ENCODE measurements around the gene MEF2A.

MEF2A gene

GRCh38 chr15:99574048-99574447, 8.3 kb downstream of the MEF2A start:
- Histone ChIP-seq H3K9ac (ENCODE audit: low read depth, low read length) (no peak overlapping the region), H3K79me2 (ENCODE audit: insufficient read depth, low read length) (peaks cover 100% of the 10 kb centered on the region), H4K20me1 (ENCODE audit: insufficient read depth, low read length) (peaks cover 42% of the 10 kb centered on the region; the same call in 1 of the 2 replicates), H3K9me3 (ENCODE audit: insufficient read depth, low read length, severe bottlenecking) (no peaks in the 10 kb centered on the region), H3K4me2 (ENCODE audit: insufficient read depth, low read length) (no peak overlapping the region), H3K36me3 (ENCODE audit: insufficient read depth, low read length) (no peaks in the 10 kb centered on the region), H3K27ac (ENCODE audit: low read length) (no peak overlapping the region), H3K27me3 (ENCODE audit: insufficient read depth, low read length, poor library complexity) (no peaks in the 10 kb centered on the region), H3K4me3 (ENCODE audit: low read depth in 1 of 2, low read length in 2 of 2) (no peak overlapping the region), H2AFZ (ENCODE audit: low read depth, low read length) (no peak overlapping the region), H3K4me1 (ENCODE audit: insufficient read depth, low read length) (peaks cover 3% of the 10 kb centered on the region; the same call in 1 of the 2 replicates)
- TF ChIP-seq, protein P1, sequence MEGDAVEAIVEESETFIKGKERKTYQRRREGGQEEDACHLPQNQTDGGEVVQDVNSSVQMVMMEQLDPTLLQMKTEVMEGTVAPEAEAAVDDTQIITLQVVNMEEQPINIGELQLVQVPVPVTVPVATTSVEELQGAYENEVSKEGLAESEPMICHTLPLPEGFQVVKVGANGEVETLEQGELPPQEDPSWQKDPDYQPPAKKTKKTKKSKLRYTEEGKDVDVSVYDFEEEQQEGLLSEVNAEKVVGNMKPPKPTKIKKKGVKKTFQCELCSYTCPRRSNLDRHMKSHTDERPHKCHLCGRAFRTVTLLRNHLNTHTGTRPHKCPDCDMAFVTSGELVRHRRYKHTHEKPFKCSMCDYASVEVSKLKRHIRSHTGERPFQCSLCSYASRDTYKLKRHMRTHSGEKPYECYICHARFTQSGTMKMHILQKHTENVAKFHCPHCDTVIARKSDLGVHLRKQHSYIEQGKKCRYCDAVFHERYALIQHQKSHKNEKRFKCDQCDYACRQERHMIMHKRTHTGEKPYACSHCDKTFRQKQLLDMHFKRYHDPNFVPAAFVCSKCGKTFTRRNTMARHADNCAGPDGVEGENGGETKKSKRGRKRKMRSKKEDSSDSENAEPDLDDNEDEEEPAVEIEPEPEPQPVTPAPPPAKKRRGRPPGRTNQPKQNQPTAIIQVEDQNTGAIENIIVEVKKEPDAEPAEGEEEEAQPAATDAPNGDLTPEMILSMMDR (IDR thresholded peaks at IDR 0.05; ENCODE audit: borderline replicate concordance, extremely low read depth, low read length, poor library complexity, severe bottlenecking), result no peak
- no peak for TF ChIP-seq EZH2 (IDR thresholded peaks at IDR 0.05; ENCODE audit: borderline replicate concordance, low read depth, low read length, severe bottlenecking)
- ATAC-seq (ENCODE audit: insufficient read depth, low read depth) (no peak), DNase-seq (no peak)

DNA sequence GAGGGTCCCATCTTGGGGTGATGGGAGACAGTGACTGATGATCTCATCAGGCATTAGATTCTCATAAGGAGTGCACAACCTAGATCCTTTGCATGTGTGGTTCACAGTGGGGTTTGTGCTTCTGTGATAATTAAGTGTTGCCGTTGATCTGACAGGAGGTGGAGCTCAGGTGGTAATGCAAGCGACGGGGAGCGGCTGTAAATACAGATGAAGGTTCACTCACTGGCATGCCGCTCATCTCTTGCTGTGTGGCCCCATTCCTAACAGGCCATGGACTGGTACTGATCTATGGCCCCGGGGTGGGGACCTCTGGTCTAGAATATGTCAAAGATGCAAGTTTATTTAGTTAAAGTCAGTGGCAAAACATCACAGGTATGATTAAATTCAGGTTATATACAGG, 8.7 kb downstream of the MEF2A start:
- ATAC-seq (ENCODE audit: insufficient read depth, low read depth), result no peak
- H3K36me3 ChIP-seq (ENCODE audit: insufficient read depth, low read length), result no peaks in the 10 kb centered on the region
- H3K4me3 ChIP-seq (ENCODE audit: low read depth in 1 of 2, low read length in 2 of 2), result no peak overlapping the region
- no peak for DNase-seq
- H3K9me3 ChIP-seq (ENCODE audit: insufficient read depth, low read length, severe bottlenecking), result no peaks in the 10 kb centered on the region
- no peak for TF ChIP-seq EZH2 (IDR thresholded peaks at IDR 0.05; ENCODE audit: borderline replicate concordance, low read depth, low read length, severe bottlenecking)
- TF ChIP-seq, protein P1 (IDR thresholded peaks at IDR 0.05; ENCODE audit: borderline replicate concordance, extremely low read depth, low read length, poor library complexity, severe bottlenecking), result no peak
- H2AFZ ChIP-seq (ENCODE audit: low read depth, low read length), result no peak overlapping the region
- no peak overlapping the region for H3K4me2 ChIP-seq (ENCODE audit: insufficient read depth, low read length)
- peaks cover 100% of the 10 kb centered on the region for H3K79me2 ChIP-seq (ENCODE audit: insufficient read depth, low read length)
- H3K27ac ChIP-seq (ENCODE audit: low read length), result no peak overlapping the region
- H3K27me3 ChIP-seq (ENCODE audit: insufficient read depth, low read length, poor library complexity), result no peaks in the 10 kb centered on the region
- no peak overlapping the region for H3K9ac ChIP-seq (ENCODE audit: low read depth, low read length)
- no peaks in the 10 kb centered on the region for H3K4me1 ChIP-seq (ENCODE audit: insufficient read depth, low read length)
- peaks cover 40% of the 10 kb centered on the region; the same call in 1 of the 2 replicates for H4K20me1 ChIP-seq (ENCODE audit: insufficient read depth, low read length)

DNA sequence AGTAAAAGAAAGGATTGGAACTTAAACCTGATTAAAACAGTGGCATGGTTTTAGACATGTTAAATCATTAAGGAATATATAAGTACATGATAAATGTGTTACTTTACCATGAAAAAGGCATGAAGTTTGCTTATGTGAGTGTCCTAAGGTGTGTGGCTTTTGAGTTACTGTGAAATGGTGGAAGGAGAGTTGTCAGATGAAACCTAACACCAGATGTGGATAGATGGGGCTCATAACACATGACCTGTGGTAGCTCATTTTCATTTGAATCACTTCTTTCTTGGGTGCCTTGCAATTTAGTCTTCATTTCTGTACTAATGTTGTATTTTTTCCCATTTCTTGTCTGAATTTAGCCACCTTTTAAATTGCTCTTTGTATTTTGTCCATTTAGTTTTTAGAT, 13.0 kb downstream of the MEF2A start:
- TF ChIP-seq, protein P1 (IDR thresholded peaks at IDR 0.05; ENCODE audit: borderline replicate concordance, extremely low read depth, low read length, poor library complexity, severe bottlenecking), result no peak
- no peak for TF ChIP-seq EZH2 (IDR thresholded peaks at IDR 0.05; ENCODE audit: borderline replicate concordance, low read depth, low read length, severe bottlenecking)
- Histone ChIP-seq H3K9ac (ENCODE audit: low read depth, low read length) (no peak overlapping the region), H3K27me3 (ENCODE audit: insufficient read depth, low read length, poor library complexity) (no peaks in the 10 kb centered on the region), H3K9me3 (ENCODE audit: insufficient read depth, low read length, severe bottlenecking) (peaks cover 1% of the 10 kb centered on the region), H3K4me2 (ENCODE audit: insufficient read depth, low read length) (no peak overlapping the region), H3K27ac (ENCODE audit: low read length) (no peak overlapping the region), H3K36me3 (ENCODE audit: insufficient read depth, low read length) (0 out of 2 replicates have a peak, but pooled peaks cover 1% of the 10 kb centered on the region), H3K79me2 (ENCODE audit: insufficient read depth, low read length) (peaks cover 100% of the 10 kb centered on the region), H2AFZ (ENCODE audit: low read depth, low read length) (no peak overlapping the region), H4K20me1 (ENCODE audit: insufficient read depth, low read length) (peaks cover 33% of the 10 kb centered on the region), H3K4me1 (ENCODE audit: insufficient read depth, low read length) (0 out of 2 replicates have a peak, but pooled peaks cover 7% of the 10 kb centered on the region), H3K4me3 (ENCODE audit: low read depth in 1 of 2, low read length in 2 of 2) (no peak overlapping the region)
- ATAC-seq (ENCODE audit: insufficient read depth, low read depth) (no peak; the same call in 2 of the 3 replicates), DNase-seq (no peak)
